SH-SY5Y (cell line): Measurements from ENCODE around the gene FFAR1.

Experiments used
- GATA2 ChIP-seq: IDR thresholded peaks from 2 replicates; pipeline ENCODE4 v1.6.1; 2011; ENCODE audit warnings: mild to moderate bottlenecking, low read depth, low read length
- GATA3 ChIP-seq: IDR thresholded peaks from 2 replicates; pipeline ENCODE4 v1.6.1; 2011; ENCODE audit warnings: low read depth, mild to moderate bottlenecking, low read length, moderate library complexity

- TF ChIP-seq GATA3: no peak
- TF ChIP-seq GATA2: no peak
Observed at GRCh38 chr19:35314858-35315470, 32.7 kb upstream of the FFAR1 start.
